H9 (cell line): ENCODE data around the gene MTCH1. TPM values are rescaled to one million over a fixed set of nuclear protein-coding genes. Genes with fewer than 3 reads are reported as not detected.

Experiments
- DNase-seq: peaks from one replicate; pipeline ENCODE4 v3.0.0-alpha.2; 2017
- H2AFZ ChIP-seq: one replicate; pipeline ENCODE4 v1.6.1; 2013; ENCODE audit warnings: mild to moderate bottlenecking, low read length, control low read depth, moderate library complexity
- H2AK5ac ChIP-seq: 2 replicates; pipeline ENCODE4 v1.6.1; 2013; ENCODE audit warnings: low read length, control low read depth, mixed read lengths; ENCODE audit not compliant: insufficient read length
- H2BK120ac ChIP-seq: one replicate; pipeline ENCODE4 v1.6.1; 2013; ENCODE audit warnings: low read depth, mild to moderate bottlenecking, low read length, control low read depth, inconsistent platforms; ENCODE audit not compliant: poor library complexity, severe bottlenecking
- H2BK12ac ChIP-seq: 2 replicates; pipeline ENCODE4 v1.6.1; 2013; ENCODE audit warnings: low read length, control low read depth, mixed read lengths, low read depth; ENCODE audit not compliant: insufficient read length
- H2BK15ac ChIP-seq: 2 replicates; pipeline ENCODE4 v1.6.1; 2013; ENCODE audit warnings: low read depth, low read length, control low read depth
- H2BK20ac ChIP-seq: one replicate; pipeline ENCODE4 v1.6.1; 2013; ENCODE audit warnings: low read depth, mild to moderate bottlenecking, low read length, control low read depth, inconsistent platforms; ENCODE audit not compliant: poor library complexity, severe bottlenecking
- H2BK5ac ChIP-seq: 2 replicates; pipeline ENCODE4 v1.6.1; 2013; ENCODE audit warnings: low read length, control low read depth, mixed read lengths; ENCODE audit not compliant: insufficient read length
- H3K14ac ChIP-seq: 2 replicates; pipeline ENCODE4 v1.6.1; 2013; ENCODE audit warnings: low read length, control low read depth; ENCODE audit not compliant: insufficient read depth
- H3K18ac ChIP-seq: 2 replicates; pipeline ENCODE4 v1.6.1; 2013; ENCODE audit warnings: low read depth, mild to moderate bottlenecking, mixed read lengths, low read length, control low read depth; ENCODE audit not compliant: insufficient read length
- H3K23ac ChIP-seq: 2 replicates; pipeline ENCODE4 v1.6.1; 2013; ENCODE audit warnings: low read length, control low read depth, mixed read lengths, low read depth; ENCODE audit not compliant: insufficient read length
- H3K23me2 ChIP-seq: 2 replicates; pipeline ENCODE4 v1.6.1; 2013; ENCODE audit warnings: low read depth, mild to moderate bottlenecking, mixed read lengths, low read length, control low read depth; ENCODE audit not compliant: insufficient read length, poor library complexity, severe bottlenecking
- H3K27ac ChIP-seq: 2 replicates; pipeline ENCODE4 v1.5.1; 2013; ENCODE audit warnings: low read length, control low read depth, mixed read lengths, low read depth; ENCODE audit not compliant: insufficient read length
- H3K27me3 ChIP-seq: 2 replicates; pipeline ENCODE4 v1.6.1; 2013; ENCODE audit warnings: low read length, control low read depth, inconsistent platforms; ENCODE audit not compliant: insufficient read depth
- H3K4ac ChIP-seq: 2 replicates; pipeline ENCODE4 v1.6.1; 2013; ENCODE audit warnings: low read depth, mild to moderate bottlenecking, control low read depth, inconsistent platforms, low read length, moderate library complexity
- H3K4me1 ChIP-seq: 2 replicates; pipeline ENCODE4 v1.6.1; 2013; ENCODE audit warnings: low read length, control low read depth, inconsistent platforms; ENCODE audit not compliant: insufficient read depth
- H3K4me2 ChIP-seq: 2 replicates; pipeline ENCODE4 v1.6.1; 2013; ENCODE audit warnings: low read length, control low read depth, mixed read lengths; ENCODE audit not compliant: insufficient read length, insufficient read depth
- H3K56ac ChIP-seq: 2 replicates; pipeline ENCODE4 v1.6.1; 2013; ENCODE audit warnings: low read depth, mild to moderate bottlenecking, mixed read lengths, low read length, control low read depth; ENCODE audit not compliant: insufficient read length
- H3K79me1 ChIP-seq: 2 replicates; pipeline ENCODE4 v1.6.1; 2013; ENCODE audit warnings: low read depth, mild to moderate bottlenecking, moderate library complexity, low read length, control low read depth, inconsistent platforms; ENCODE audit not compliant: insufficient read depth, poor library complexity, severe bottlenecking
- H3K79me2 ChIP-seq: 2 replicates; pipeline ENCODE4 v1.6.1; 2013; ENCODE audit warnings: low read length, control low read depth, inconsistent platforms; ENCODE audit not compliant: insufficient read depth
- H3K9ac ChIP-seq: 2 replicates; pipeline ENCODE4 v1.6.1; 2013; ENCODE audit warnings: low read length, control low read depth, mixed read lengths; ENCODE audit not compliant: insufficient read length; ENCODE audit errors: extremely low read depth
- H3K9me3 ChIP-seq: one replicate; pipeline ENCODE4 v1.6.1; 2013; ENCODE audit warnings: low read depth, low read length, inconsistent platforms; ENCODE audit not compliant: control insufficient read depth
- H3T11ph ChIP-seq: one replicate; pipeline ENCODE4 v1.6.1; 2013; ENCODE audit warnings: mild to moderate bottlenecking, low read length, control low read depth, inconsistent platforms
- H4K20me1 ChIP-seq: one replicate; pipeline ENCODE4 v1.6.1; 2013; ENCODE audit not compliant: control insufficient read depth, insufficient read length, insufficient read depth
- H4K5ac ChIP-seq: 2 replicates; pipeline ENCODE4 v1.6.1; 2013; ENCODE audit warnings: low read depth, mild to moderate bottlenecking, mixed read lengths, low read length, control low read depth; ENCODE audit not compliant: insufficient read length
- H4K8ac ChIP-seq: replicated peaks from 2 replicates; pipeline ENCODE4 v1.6.1; 2013; ENCODE audit warnings: low read length, control low read depth, mixed read lengths, low read depth; ENCODE audit not compliant: insufficient read length
- H4K91ac ChIP-seq: 2 replicates; pipeline ENCODE4 v1.6.1; 2013; ENCODE audit warnings: low read depth, mild to moderate bottlenecking, moderate library complexity, mixed read lengths, low read length, control low read depth; ENCODE audit not compliant: insufficient read length
- H3K27ac Mint-ChIP-seq, 3 experiments: 2 replicates in 2 of 3; 3 replicates in 1 of 3; pipeline ENCODE4 v1.8.0; 2020 to 2021; ENCODE audit warnings: mixed read lengths in 3 of 3, mild to moderate bottlenecking in 1 of 3, moderate library complexity in 1 of 3
- H3K27me3 Mint-ChIP-seq: 2 replicates; pipeline ENCODE4 v1.8.0; 2021; ENCODE audit warnings: low read depth, mild to moderate bottlenecking, moderate library complexity, mixed read lengths
- H3K36me3 Mint-ChIP-seq, 3 experiments: 2 replicates in 2 of 3; 3 replicates in 1 of 3; pipeline ENCODE4 v1.8.0; 2020 to 2021; ENCODE audit warnings: low read depth in 3 of 3, mixed read lengths in 3 of 3; ENCODE audit not compliant: insufficient read depth in 1 of 3
- H3K4me1 Mint-ChIP-seq, 2 experiments: 2 replicates each; pipeline ENCODE4 v1.8.0; 2020; ENCODE audit warnings: mixed read lengths in 2 of 2
- H3K4me3 Mint-ChIP-seq, 2 experiments: 2 replicates in 1 of 2; 3 replicates in 1 of 2; pipeline ENCODE4 v1.8.0; 2020 to 2021; ENCODE audit warnings: mild to moderate bottlenecking in 2 of 2, mixed read lengths in 2 of 2, moderate library complexity in 1 of 2
- H3K9me3 Mint-ChIP-seq, 2 experiments: 2 replicates in 1 of 2; 3 replicates in 1 of 2; pipeline ENCODE4 v1.8.0; 2020; ENCODE audit warnings: mild to moderate bottlenecking in 2 of 2, mixed read lengths in 2 of 2, moderate library complexity in 1 of 2
- WGBS: extraction: QIAGEN DNeasy Blood & Tissue Kit; methylation state at CpG from one replicate; pipeline ENCODE4 v1.1.7; 2013; ENCODE audit warnings: missing lambda C conversion rate, low lambda C conversion rate, mixed read lengths; ENCODE audit not compliant: insufficient read length; ENCODE audit errors: extremely low coverage; 5-methylcytosine and 5-hydroxymethylcytosine counted together
- total RNA-seq: library from RNA; stranded (reverse); gene quantifications from 2 replicates; pipeline ENCODE4 v1.2.1, GENCODE V29; 2021
- TF ChIP-seq, protein P1 (sequence below): fragments of 200-600 bp; sonication (generic); conservative IDR thresholded peaks from 3 replicates; pipeline ENCODE4 v1.8.0; 2021; ENCODE audit warnings: antibody characterized with exemption, mild to moderate bottlenecking

Gene MTCH1
- total RNA-seq, 1 experiment from 2014 or later, result 200 TPM

DNA sequence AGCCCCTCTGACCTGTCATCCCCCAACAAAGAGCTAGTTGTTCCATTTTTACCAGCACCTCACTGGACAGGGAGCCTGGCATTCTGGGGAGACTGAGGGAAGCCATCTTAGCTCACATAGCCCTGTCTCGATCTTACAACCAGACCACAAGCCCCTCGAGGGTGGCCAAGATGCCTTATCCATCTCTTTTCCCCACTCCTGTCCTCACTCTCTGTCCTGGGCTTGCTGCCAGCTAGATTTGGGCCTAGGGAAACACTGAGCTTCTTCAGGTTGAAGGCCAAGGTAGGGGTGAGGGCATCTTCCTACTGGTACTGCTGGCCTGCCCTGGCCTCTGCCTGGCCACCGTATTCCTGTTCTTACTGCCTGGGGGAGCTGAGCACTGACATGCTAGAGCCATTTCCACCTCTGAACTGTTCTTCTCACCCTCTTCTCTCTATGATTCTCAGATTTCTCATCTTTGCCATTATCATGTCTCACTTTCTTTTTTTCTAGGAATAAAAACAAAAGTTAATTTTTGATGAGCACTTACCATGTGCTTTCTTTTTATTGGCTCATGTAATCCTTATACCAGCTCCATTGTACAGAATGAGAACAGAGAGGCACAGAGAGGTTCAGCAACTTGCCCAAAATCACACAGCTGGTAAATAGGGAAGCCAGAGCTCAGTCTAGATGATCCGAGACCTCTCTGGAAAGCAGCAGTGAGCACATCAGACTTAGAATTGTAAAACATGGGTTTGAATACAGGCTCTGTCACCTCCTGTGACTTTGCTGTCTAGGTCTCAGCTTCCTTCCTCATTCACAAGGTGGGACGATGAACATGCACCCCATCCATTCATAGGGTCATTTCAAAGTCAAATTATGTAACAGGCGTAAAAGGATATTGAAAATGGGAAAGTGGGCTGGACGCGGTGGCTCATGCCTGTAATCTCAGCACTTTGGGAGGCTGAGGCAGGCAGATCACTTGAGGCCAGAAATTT, 48.1 kb upstream of the MTCH1 start:
- no peak overlapping the region for H3K56ac ChIP-seq
- H3K4me1 Mint-ChIP-seq, result peaks cover 5 to 10% of the 10 kb centered on the region in 2 experiments

More for the DNA sequence above, 48.1 kb upstream of the MTCH1 start:
- Histone ChIP-seq H2BK5ac (no peak overlapping the region), H3K14ac (no peak overlapping the region; the same call in 1 of the 2 replicates), H2BK12ac (no peak overlapping the region), H3K23ac (no peak overlapping the region), H3K9me3 (no peaks in the 10 kb centered on the region), H4K91ac (no peak overlapping the region), H3K79me1 (no peaks in the 10 kb centered on the region), H3K79me2 (no peaks in the 10 kb centered on the region), H2BK15ac (no peak overlapping the region), H4K5ac (no peak overlapping the region), H3K9ac (no peak overlapping the region), H3K4me1 (no peaks in the 10 kb centered on the region), H3K23me2 (no peaks in the 10 kb centered on the region), H4K8ac (no peak overlapping the region), H2AFZ (no peak overlapping the region), H2AK5ac (no peak overlapping the region), H2BK20ac (no peak overlapping the region), H3K27me3 (no peaks in the 10 kb centered on the region), H3T11ph (no peak overlapping the region), H4K20me1 (no peaks in the 10 kb centered on the region), H2BK120ac (no peak overlapping the region), H3K4me2 (no peak overlapping the region), H3K27ac (peak overlapping the region; percentile 23), H3K4ac (no peak overlapping the region), H3K18ac (no peak overlapping the region)
- H3K9me3 Mint-ChIP-seq, result peaks cover 8 to 11% of the 10 kb centered on the region in 2 experiments
- no CpG with 5 or more reads among the region's 8 CpGs for WGBS
- H3K27me3 Mint-ChIP-seq, result no peaks in the 10 kb centered on the region
- H3K27ac Mint-ChIP-seq, result no peak overlapping the region
- DNase-seq, result no peak
- no peak overlapping the region for H3K4me3 Mint-ChIP-seq
- TF ChIP-seq, protein P1, sequence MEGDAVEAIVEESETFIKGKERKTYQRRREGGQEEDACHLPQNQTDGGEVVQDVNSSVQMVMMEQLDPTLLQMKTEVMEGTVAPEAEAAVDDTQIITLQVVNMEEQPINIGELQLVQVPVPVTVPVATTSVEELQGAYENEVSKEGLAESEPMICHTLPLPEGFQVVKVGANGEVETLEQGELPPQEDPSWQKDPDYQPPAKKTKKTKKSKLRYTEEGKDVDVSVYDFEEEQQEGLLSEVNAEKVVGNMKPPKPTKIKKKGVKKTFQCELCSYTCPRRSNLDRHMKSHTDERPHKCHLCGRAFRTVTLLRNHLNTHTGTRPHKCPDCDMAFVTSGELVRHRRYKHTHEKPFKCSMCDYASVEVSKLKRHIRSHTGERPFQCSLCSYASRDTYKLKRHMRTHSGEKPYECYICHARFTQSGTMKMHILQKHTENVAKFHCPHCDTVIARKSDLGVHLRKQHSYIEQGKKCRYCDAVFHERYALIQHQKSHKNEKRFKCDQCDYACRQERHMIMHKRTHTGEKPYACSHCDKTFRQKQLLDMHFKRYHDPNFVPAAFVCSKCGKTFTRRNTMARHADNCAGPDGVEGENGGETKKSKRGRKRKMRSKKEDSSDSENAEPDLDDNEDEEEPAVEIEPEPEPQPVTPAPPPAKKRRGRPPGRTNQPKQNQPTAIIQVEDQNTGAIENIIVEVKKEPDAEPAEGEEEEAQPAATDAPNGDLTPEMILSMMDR, result no peak
- peaks cover 0 to 9% (median 4%) of the 10 kb centered on the region in 3 experiments; a peak in 6 of 7 replicates for H3K36me3 Mint-ChIP-seq
